Measurements from ENCODE around the gene RAB21.

DNA sequence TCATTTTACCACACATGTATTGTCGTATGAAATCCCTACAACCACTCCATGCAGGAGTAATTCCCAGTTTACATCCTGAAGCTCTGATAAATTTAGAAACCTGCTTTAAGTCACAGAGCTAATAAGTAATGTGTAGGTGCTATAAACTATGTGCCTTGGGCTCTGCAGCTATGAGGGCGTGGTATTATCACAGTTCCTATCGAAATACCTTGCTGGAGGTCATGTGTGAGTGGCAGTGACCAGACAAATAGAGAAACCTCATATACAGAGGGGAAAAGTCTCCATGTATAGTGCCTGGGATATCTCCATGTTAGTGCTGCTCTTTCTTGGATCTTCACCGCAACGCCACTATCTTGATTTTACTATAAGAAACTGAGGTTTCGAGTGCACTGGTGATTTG, 84.0 kb downstream of the RAB21 start:
- TF ChIP-seq CREB1 (IDR thresholded peaks at IDR 0.05; ENCODE audit: low read depth) (no peak), MAX (IDR thresholded peaks at IDR 0.05) (no peak), YY1 (IDR thresholded peaks at IDR 0.05; ENCODE audit: low read depth) (no peak), EP300 (IDR thresholded peaks at IDR 0.05; ENCODE audit: borderline replicate concordance) (no peak), REST (IDR thresholded peaks at IDR 0.05; ENCODE audit: low read depth) (no peak), CEBPB (IDR thresholded peaks at IDR 0.05) (no peak), NFIC (IDR thresholded peaks at IDR 0.05) (no peak), TEAD4 (IDR thresholded peaks at IDR 0.05) (no peak), EGR1 (IDR thresholded peaks at IDR 0.05) (no peak), FOXM1 (IDR thresholded peaks at IDR 0.05; ENCODE audit: borderline replicate concordance, low read depth) (no peak), TAF1 (IDR thresholded peaks at IDR 0.05; ENCODE audit: low read depth) (no peak)

Measured in Ishikawa (cell line).